ENCODE results near the gene ACACB. TPM values are rescaled to one million over a fixed set of nuclear protein-coding genes. Genes with fewer than 3 reads are reported as not detected.

The ACACB gene
- total RNA-seq, 1 experiment from 2014 or later, result 20.0 TPM

Other genes with a start within 250 kb of the ACACB start
- 0.17 TPM in 1 of 3 replicates, not detected in the others for gene DAO, start 236.5 kb upstream of the ACACB start, total RNA-seq (2021)
- gene SVOP, start 95.5 kb upstream of the ACACB start, total RNA-seq (2021), result 0.04 to 0.07 TPM (median 0.07 TPM) in 3 replicates
- 6.9 to 8.6 TPM (median 7.1 TPM) in 3 replicates for gene USP30, start 64.0 kb upstream of the ACACB start, total RNA-seq (2021)
- 15.2 to 20.7 TPM (median 19.8 TPM) in 3 replicates for gene ALKBH2, start 23.1 kb upstream of the ACACB start, total RNA-seq (2021)
- 125 to 135 TPM (median 127 TPM) in 3 replicates for gene UNG, start 19.0 kb upstream of the ACACB start, total RNA-seq (2021)
- gene FOXN4, start 192.7 kb downstream of the ACACB start, total RNA-seq (2021), result 0.37 to 0.92 TPM (median 0.66 TPM) in 3 replicates
- 0.44 to 0.60 TPM (median 0.50 TPM) in 3 replicates for gene MYO1H, start 231.3 kb downstream of the ACACB start, total RNA-seq (2021)